Lower leg skin (tissue), 3 donors: ENCODE measurements around the gene POU2AF2.

Experiments used
- POLR2A ChIP-seq, 2 donors: fragments of 450-650 bp; IDR thresholded peaks; one replicate each; pipeline ENCODE4 v1.6.1; 2016 to 2017; ENCODE audit warnings: antibody characterized with exemption in 2 of 2, mild to moderate bottlenecking in 1 of 2, moderate library complexity in 1 of 2
- TF ChIP-seq, protein P1 (sequence below), 3 donors: fragments of 450-650 bp; IDR thresholded peaks; one replicate each; pipeline ENCODE4 v1.5.1; 2016; ENCODE audit warnings: antibody characterized with exemption in 3 of 3, mild to moderate bottlenecking in 3 of 3, moderate library complexity in 2 of 3

GRCh38 chr11:111200010-111200534 lies 45.5 kb upstream of the POU2AF2 start:
- TF ChIP-seq, protein P1, sequence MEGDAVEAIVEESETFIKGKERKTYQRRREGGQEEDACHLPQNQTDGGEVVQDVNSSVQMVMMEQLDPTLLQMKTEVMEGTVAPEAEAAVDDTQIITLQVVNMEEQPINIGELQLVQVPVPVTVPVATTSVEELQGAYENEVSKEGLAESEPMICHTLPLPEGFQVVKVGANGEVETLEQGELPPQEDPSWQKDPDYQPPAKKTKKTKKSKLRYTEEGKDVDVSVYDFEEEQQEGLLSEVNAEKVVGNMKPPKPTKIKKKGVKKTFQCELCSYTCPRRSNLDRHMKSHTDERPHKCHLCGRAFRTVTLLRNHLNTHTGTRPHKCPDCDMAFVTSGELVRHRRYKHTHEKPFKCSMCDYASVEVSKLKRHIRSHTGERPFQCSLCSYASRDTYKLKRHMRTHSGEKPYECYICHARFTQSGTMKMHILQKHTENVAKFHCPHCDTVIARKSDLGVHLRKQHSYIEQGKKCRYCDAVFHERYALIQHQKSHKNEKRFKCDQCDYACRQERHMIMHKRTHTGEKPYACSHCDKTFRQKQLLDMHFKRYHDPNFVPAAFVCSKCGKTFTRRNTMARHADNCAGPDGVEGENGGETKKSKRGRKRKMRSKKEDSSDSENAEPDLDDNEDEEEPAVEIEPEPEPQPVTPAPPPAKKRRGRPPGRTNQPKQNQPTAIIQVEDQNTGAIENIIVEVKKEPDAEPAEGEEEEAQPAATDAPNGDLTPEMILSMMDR (IDR thresholded peaks at IDR 0.05), result no peak
- TF ChIP-seq POLR2A (IDR thresholded peaks at IDR 0.05), result no peak
